Colonic mucosa (tissue), 4 donors: ENCODE measurements around the gene CLSTN3. TPM values are rescaled to one million over a fixed set of nuclear protein-coding genes. Genes with fewer than 3 reads are reported as not detected.

Experiments used
- DNase-seq: peaks from one replicate; pipeline ENCODE4 v3.0.0-alpha.2; 2020
- H3K27ac ChIP-seq: fragments of 200-600 bp; one replicate; pipeline ENCODE4 v1.8.0; 2021
- H3K27me3 ChIP-seq: fragments of 200-600 bp; one replicate; pipeline ENCODE4 v1.8.0; 2021
- H3K36me3 ChIP-seq: fragments of 200-600 bp; one replicate; pipeline ENCODE4 v1.8.0; 2021
- H3K4me1 ChIP-seq: fragments of 200-600 bp; one replicate; pipeline ENCODE4 v1.8.0; 2021; ENCODE audit warnings: mild to moderate bottlenecking
- H3K4me3 ChIP-seq: fragments of 200-600 bp; one replicate; pipeline ENCODE4 v1.8.0; 2021
- H3K9ac ChIP-seq, 2 donors: one replicate each; pipeline ENCODE4 v1.7.0; 2013; ENCODE audit warnings: control low read depth in 2 of 2, low read depth in 2 of 2, low read length in 2 of 2
- H3K9me3 ChIP-seq: fragments of 200-600 bp; one replicate; pipeline ENCODE4 v1.8.0; 2021
- CTCF ChIP-seq: fragments of 200-600 bp; IDR thresholded peaks from one replicate; pipeline ENCODE4 v1.8.0; 2022; ENCODE audit warnings: antibody characterized with exemption, mild to moderate bottlenecking
- intact Hi-C: fragments of 100-400 bp; cut with DNase I; formaldehyde crosslinking; loops from one replicate; pipeline ENCODE4 v1.14.1; 2022
- total RNA-seq, 2 donors: library from RNA; stranded (reverse); fragmentation: NEBNext Ultra II Directional in 1 of 2; extraction: Animal tissue kit (Norgen Biotek cat#: 25700) in 1 of 2; gene quantifications; one replicate each; pipeline ENCODE4 v1.2.1, GENCODE V29; 2021
- donor health status: healthy.
- donor health status: DM: no; HTN: no; CAD: no.
- donor health status: DM: no; HTN: no; CAD: no.

The CLSTN3 gene
- total RNA-seq, 2 donors from 2014 or later, result 13.6 to 17.0 TPM

- Histone ChIP-seq H3K9me3 (no peaks in the 10 kb centered on the region), H3K27me3 (no peaks in the 10 kb centered on the region), H3K4me1 (no peaks in the 10 kb centered on the region), H3K9ac (no peak overlapping the region), H3K4me3 (no peak overlapping the region), H3K36me3 (no peaks in the 10 kb centered on the region), H3K27ac (no peak overlapping the region)
- intact Hi-C loops, result no loop called here
- TF ChIP-seq CTCF, result no peak
- no peak for DNase-seq
These were observed 6.2 kb upstream of the CLSTN3 start for GRCh38 chr12:7123806-7124522.

GRCh38 chr12:7125632-7126227 lies 4.4 kb upstream of the CLSTN3 start:
- Histone ChIP-seq H3K4me1 (no peaks in the 10 kb centered on the region), H3K9me3 (no peaks in the 10 kb centered on the region), H3K36me3 (no peaks in the 10 kb centered on the region), H3K27me3 (no peaks in the 10 kb centered on the region), H3K9ac (no peak overlapping the region), H3K27ac (no peak overlapping the region), H3K4me3 (no peak overlapping the region)
- intact Hi-C loops, result no loop called here
- no peak for TF ChIP-seq CTCF
- no peak for DNase-seq

GRCh38 chr12:7127916-7128626 lies 2.1 kb upstream of the CLSTN3 start:
- H3K9me3 ChIP-seq, result no peaks in the 10 kb centered on the region
- DNase-seq, result no peak
- no peaks in the 10 kb centered on the region for H3K4me1 ChIP-seq
- H3K4me3 ChIP-seq, result peak overlapping the region; percentile 20
- H3K9ac ChIP-seq, result peak overlapping the region in 1 of 2 donors; percentile 40
- intact Hi-C loops, result no loop called here
- no peak for TF ChIP-seq CTCF
- H3K36me3 ChIP-seq, result no peaks in the 10 kb centered on the region
- peak overlapping the region; percentile 18 for H3K27ac ChIP-seq
- H3K27me3 ChIP-seq, result no peaks in the 10 kb centered on the region

- no peak for DNase-seq
- TF ChIP-seq CTCF, result no peak
- H3K27me3 ChIP-seq, result no peaks in the 10 kb centered on the region
- H3K4me3 ChIP-seq, result peak within 1 kb of the TSS; percentile 46
- H3K9me3 ChIP-seq, result no peaks in the 10 kb centered on the region
- peak within 1 kb of the TSS; percentile 18 for H3K27ac ChIP-seq
- peak within 1 kb of the TSS; percentile 42 to 79 for H3K9ac ChIP-seq
- no peaks in the 10 kb centered on the region for H3K4me1 ChIP-seq
- H3K36me3 ChIP-seq, result no peaks in the 10 kb centered on the region
- intact Hi-C loops, result no loop called here
These were observed 1.4 kb upstream of the CLSTN3 start, which contains the start of gene RBP5 for GRCh38 chr12:7128681-7129286. TSS of gene RBP5 (minus strand) at chr12:7128889. CDS start at chr12:7128775, 114 bp downstream.

GRCh38 chr12:7129287-7129871 lies 792 bp upstream of the CLSTN3 start:
- DNase-seq, result peak; percentile 38
- H3K27me3 ChIP-seq, result no peaks in the 10 kb centered on the region
- H3K9ac ChIP-seq, result peak overlapping the region; percentile 42 to 79
- intact Hi-C loops, result no loop called here
- H3K4me1 ChIP-seq, result no peaks in the 10 kb centered on the region
- H3K9me3 ChIP-seq, result no peaks in the 10 kb centered on the region
- H3K4me3 ChIP-seq, result peak overlapping the region; percentile 46
- H3K36me3 ChIP-seq, result no peaks in the 10 kb centered on the region
- peak overlapping the region; percentile 15 for H3K27ac ChIP-seq
- TF ChIP-seq CTCF, result no peak
